Measurements from ENCODE around the gene BUD23.

GRCh38 chr7:73708961-73709549 lies 25.7 kb downstream of the BUD23 start:
- no peak for TF ChIP-seq CTCF (IDR thresholded peaks at IDR 0.05; ENCODE audit: low read depth, low read length)
- TF ChIP-seq MAX (IDR thresholded peaks at IDR 0.05; ENCODE audit: low read depth, low read length), result no peak
- no peak for TF ChIP-seq POLR2A (IDR thresholded peaks at IDR 0.05; ENCODE audit: extremely low read depth, insufficient read length)

Measured in NB4 (cell line).